ENCODE data around the gene WDR6.

The WDR6 gene
- total RNA-seq: 128 to 299 (median 216) reads per million in 9 experiments

- Mint-ChIP-seq H3K36me3 (ENCODE audit: insufficient read depth) (peaks cover 39% of the 10 kb centered on the region), H3K9me3 (no peaks in the 10 kb centered on the region), H3K27me3 (no peaks in the 10 kb centered on the region), H3K27ac (peak within 1 kb of the TSS; percentile 97 to 98), H3K4me3 (peak within 1 kb of the TSS; percentile 98 to 99), H3K4me1 (ENCODE audit: low read depth in 2 of 2) (peaks cover 23 to 35% of the 10 kb centered on the region in 2 donors)
- ATAC-seq (replicated peaks) (peak; percentile 91), DNase-seq (peak; percentile 92 to 97 (median 95))
Measured at GRCh38 chr3:49007068-49007770, at the start of gene WDR6. Gene WDR6 (plus strand): TSS chr3:49007391. CDS start chr3:49007432, 41 bp downstream.

GRCh38 chr3:48960841-48961413 is 46.3 kb upstream of the WDR6 start:
- Mint-ChIP-seq H3K27me3 (no peaks in the 10 kb centered on the region), H3K4me1 (ENCODE audit: low read depth in 2 of 2) (peaks cover 5% of the 10 kb centered on the region in 2 donors), H3K4me3 (no peak overlapping the region), H3K27ac (no peak overlapping the region), H3K36me3 (ENCODE audit: insufficient read depth) (peaks cover 44% of the 10 kb centered on the region), H3K9me3 (no peaks in the 10 kb centered on the region)
- ATAC-seq (replicated peaks) (no peak), DNase-seq (no peak)

- H3K9me3 Mint-ChIP-seq: no peaks in the 10 kb centered on the region
- H3K27me3 Mint-ChIP-seq: no peaks in the 10 kb centered on the region
- H3K4me3 Mint-ChIP-seq: no peak overlapping the region
- DNase-seq (no peak), ATAC-seq (replicated peaks) (no peak)
- H3K27ac Mint-ChIP-seq: peak overlapping the region; percentile 67 to 81
- peaks cover 4 to 12% of the 10 kb centered on the region in 2 donors for H3K4me1 Mint-ChIP-seq (ENCODE audit: low read depth in 2 of 2)
- H3K36me3 Mint-ChIP-seq (ENCODE audit: insufficient read depth): peaks cover 44% of the 10 kb centered on the region
Measured at GRCh38 chr3:48962340-48962739, 44.9 kb upstream of the WDR6 start.

- Mint-ChIP-seq H3K36me3 (ENCODE audit: insufficient read depth) (peaks cover 50% of the 10 kb centered on the region), H3K4me3 (no peak overlapping the region), H3K27ac (peak overlapping the region; percentile 67 to 81), H3K9me3 (no peaks in the 10 kb centered on the region), H3K4me1 (ENCODE audit: low read depth in 2 of 2) (peaks cover 4 to 12% of the 10 kb centered on the region in 2 donors), H3K27me3 (no peaks in the 10 kb centered on the region)
- DNase-seq: no peak
- ATAC-seq (replicated peaks): no peak
Measured at GRCh38 chr3:48962939-48963338, 44.3 kb upstream of the WDR6 start.

GRCh38 chr3:48963591-48963990 is 43.6 kb upstream of the WDR6 start:
- Mint-ChIP-seq H3K27me3 (no peaks in the 10 kb centered on the region), H3K36me3 (ENCODE audit: insufficient read depth) (peaks cover 56% of the 10 kb centered on the region), H3K9me3 (no peaks in the 10 kb centered on the region), H3K4me3 (no peak overlapping the region), H3K4me1 (ENCODE audit: low read depth in 2 of 2) (peaks cover 4 to 12% of the 10 kb centered on the region in 2 donors), H3K27ac (peak overlapping the region; percentile 53 to 67)
- no peak for DNase-seq
- ATAC-seq (replicated peaks): no peak

GRCh38 chr3:48966367-48966766 is 40.8 kb upstream of the WDR6 start:
- Mint-ChIP-seq H3K4me3 (no peak overlapping the region), H3K4me1 (ENCODE audit: low read depth in 2 of 2) (peaks cover 4 to 12% of the 10 kb centered on the region in 2 donors), H3K36me3 (ENCODE audit: insufficient read depth) (peaks cover 79% of the 10 kb centered on the region), H3K27ac (peak overlapping the region in 1 of 2 donors; percentile 29), H3K27me3 (no peaks in the 10 kb centered on the region), H3K9me3 (no peaks in the 10 kb centered on the region)
- peak; percentile 26 for ATAC-seq (replicated peaks)
- no peak for DNase-seq

- peaks cover 80% of the 10 kb centered on the region for H3K36me3 Mint-ChIP-seq (ENCODE audit: insufficient read depth)
- no peak overlapping the region for H3K4me3 Mint-ChIP-seq
- H3K4me1 Mint-ChIP-seq (ENCODE audit: low read depth in 2 of 2): peaks cover 4 to 12% of the 10 kb centered on the region in 2 donors
- no peaks in the 10 kb centered on the region for H3K27me3 Mint-ChIP-seq
- ATAC-seq (replicated peaks): no peak
- no peaks in the 10 kb centered on the region for H3K9me3 Mint-ChIP-seq
- no peak for DNase-seq
- H3K27ac Mint-ChIP-seq: peak overlapping the region; percentile 29 to 72
Measured at GRCh38 chr3:48966876-48967361, 40.3 kb upstream of the WDR6 start.

- Mint-ChIP-seq H3K27ac (no peak overlapping the region), H3K36me3 (ENCODE audit: insufficient read depth) (peaks cover 84% of the 10 kb centered on the region), H3K4me3 (no peak overlapping the region), H3K9me3 (no peaks in the 10 kb centered on the region), H3K4me1 (ENCODE audit: low read depth in 2 of 2) (peaks cover 2 to 8% of the 10 kb centered on the region in 2 donors), H3K27me3 (no peaks in the 10 kb centered on the region)
- ATAC-seq (replicated peaks): no peak
- no peak for DNase-seq
Measured at GRCh38 chr3:48970586-48970985, 36.6 kb upstream of the WDR6 start.

- ATAC-seq (replicated peaks) (no peak), DNase-seq (no peak)
- Mint-ChIP-seq H3K4me1 (ENCODE audit: low read depth in 2 of 2) (no peaks in the 10 kb centered on the region), H3K4me3 (no peak overlapping the region), H3K36me3 (ENCODE audit: insufficient read depth) (peaks cover 88% of the 10 kb centered on the region), H3K27me3 (no peaks in the 10 kb centered on the region), H3K9me3 (no peaks in the 10 kb centered on the region), H3K27ac (no peak overlapping the region)
Measured at GRCh38 chr3:48974076-48974864, 32.9 kb upstream of the WDR6 start.

GRCh38 chr3:48979451-48979850 is 27.7 kb upstream of the WDR6 start:
- no peaks in the 10 kb centered on the region for H3K9me3 Mint-ChIP-seq
- H3K27ac Mint-ChIP-seq: no peak overlapping the region
- peaks cover 84% of the 10 kb centered on the region for H3K36me3 Mint-ChIP-seq (ENCODE audit: insufficient read depth)
- no peak overlapping the region for H3K4me3 Mint-ChIP-seq
- DNase-seq (no peak), ATAC-seq (replicated peaks) (no peak)
- no peaks in the 10 kb centered on the region for H3K27me3 Mint-ChIP-seq
- H3K4me1 Mint-ChIP-seq (ENCODE audit: low read depth in 2 of 2): no peaks in the 10 kb centered on the region

GRCh38 chr3:48980295-48980694 is 26.9 kb upstream of the WDR6 start:
- Mint-ChIP-seq H3K9me3 (no peaks in the 10 kb centered on the region), H3K4me3 (no peak overlapping the region), H3K4me1 (ENCODE audit: low read depth in 2 of 2) (no peaks in the 10 kb centered on the region), H3K27ac (peak overlapping the region in 1 of 2 donors; percentile 25), H3K27me3 (no peaks in the 10 kb centered on the region), H3K36me3 (ENCODE audit: insufficient read depth) (peaks cover 76% of the 10 kb centered on the region)
- ATAC-seq (replicated peaks) (no peak), DNase-seq (no peak)

GRCh38 chr3:48982016-48982415 is 25.2 kb upstream of the WDR6 start:
- H3K36me3 Mint-ChIP-seq (ENCODE audit: insufficient read depth): peaks cover 70% of the 10 kb centered on the region

GRCh38 chr3:48982686-48983085 is 24.5 kb upstream of the WDR6 start:
- H3K9me3 Mint-ChIP-seq: no peaks in the 10 kb centered on the region
- DNase-seq (no peak), ATAC-seq (replicated peaks) (no peak)
- H3K4me3 Mint-ChIP-seq: no peak overlapping the region
- H3K4me1 Mint-ChIP-seq (ENCODE audit: low read depth in 2 of 2): peaks cover 2% of the 10 kb centered on the region in 2 donors
- H3K27ac Mint-ChIP-seq: peak overlapping the region; percentile 13 to 73
- no peaks in the 10 kb centered on the region for H3K27me3 Mint-ChIP-seq
- peaks cover 65% of the 10 kb centered on the region for H3K36me3 Mint-ChIP-seq (ENCODE audit: insufficient read depth)

More at GRCh38 chr3:48982016-48982415, 25.2 kb upstream of the WDR6 start:
- H3K4me3 Mint-ChIP-seq: no peak overlapping the region
- DNase-seq (no peak), ATAC-seq (replicated peaks) (no peak)
- no peaks in the 10 kb centered on the region for H3K9me3 Mint-ChIP-seq
- peak overlapping the region; percentile 13 to 73 for H3K27ac Mint-ChIP-seq
- H3K27me3 Mint-ChIP-seq: no peaks in the 10 kb centered on the region
- no peaks in the 10 kb centered on the region for H3K4me1 Mint-ChIP-seq (ENCODE audit: low read depth in 2 of 2)

Data from effector memory CD8-positive, alpha-beta T cell (primary cell).